Kidney capillary endothelial cell (primary cell): ENCODE measurements around the gene AJAP1.
"Not testable (repeated sequence)": the region's sequence is repeated elsewhere in the genome, so short reads cannot be mapped to it uniquely, and the experiment has no call there.

ENCODE experiments used
- DNase-seq: peaks from one replicate; pipeline ENCODE4 v3.0.0-alpha.2; 2018; ENCODE audit warnings: low spot score

AJAP1 gene

GRCh38 chr1:4653796-4654725 lies at the start of gene AJAP1:
Gene AJAP1, plus strand, starts transcription at chr1:4654609. Its CDS starts 817 bp downstream, at chr1:4655426.
- DNase-seq: no peak

DNA sequence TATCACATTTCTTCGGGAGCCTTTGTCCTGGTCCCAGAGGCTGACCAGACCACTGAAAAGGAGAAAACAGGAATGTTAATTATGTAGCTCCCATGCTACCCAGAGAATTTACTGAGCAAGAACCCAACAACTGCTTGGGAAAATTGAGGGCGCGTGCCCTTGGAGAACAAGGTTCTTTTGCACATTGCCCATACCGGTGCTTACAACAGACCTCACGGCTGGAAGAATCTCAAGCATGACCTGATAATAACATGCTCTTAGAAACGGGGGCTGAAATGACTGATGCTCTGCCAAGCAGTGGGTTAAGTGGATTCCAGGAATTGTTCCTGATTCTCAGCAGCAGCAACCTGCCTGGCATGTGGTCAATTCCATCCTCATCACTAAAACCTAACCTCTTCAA lies 49.3 kb upstream of the AJAP1 start:
- DNase-seq: no peak

- no peak for DNase-seq
These were observed 42.7 kb upstream of the AJAP1 start for GRCh38 chr1:4611563-4612341.

GRCh38 chr1:4612991-4613390 lies 41.4 kb upstream of the AJAP1 start:
- DNase-seq: no peak

DNA sequence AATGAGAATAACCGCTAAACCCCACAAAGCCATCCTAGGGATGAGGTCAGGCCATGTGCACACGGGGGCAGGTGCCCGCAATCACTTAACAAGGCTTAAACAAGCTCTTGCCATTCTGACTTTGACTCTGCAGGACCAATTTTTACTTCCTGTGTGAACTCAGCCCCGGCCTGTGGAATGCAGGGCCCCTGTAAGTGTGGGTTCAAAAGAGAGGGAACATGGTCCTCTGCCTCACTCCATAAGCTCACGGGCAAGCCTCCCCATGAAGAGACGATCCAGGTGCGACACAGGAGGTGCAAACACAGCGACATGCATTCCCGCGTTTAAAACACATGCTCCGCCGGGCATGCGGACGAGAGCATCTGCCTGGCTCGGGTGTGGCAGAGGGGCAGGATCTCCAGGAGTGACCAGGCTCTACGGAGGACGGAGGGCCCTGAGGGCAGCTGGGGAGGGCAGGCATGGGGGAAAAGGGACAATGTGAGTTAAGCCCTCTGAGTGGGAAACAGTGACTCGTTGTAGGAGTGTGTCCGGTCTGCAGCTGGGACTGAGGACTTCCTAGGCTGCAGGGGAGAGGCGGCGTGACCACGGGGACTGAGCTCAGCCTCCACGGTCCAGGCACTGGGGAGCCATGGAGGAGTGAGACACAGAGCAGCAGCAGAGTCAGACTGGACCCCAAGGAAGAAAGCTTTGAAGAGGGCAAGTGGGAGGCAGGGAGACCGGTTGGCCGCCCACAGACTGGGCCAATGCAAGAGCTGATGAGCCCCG lies 40.6 kb upstream of the AJAP1 start:
- DNase-seq: no peak

GRCh38 chr1:4614371-4615137 lies 39.9 kb upstream of the AJAP1 start:
- DNase-seq: no peak

DNA sequence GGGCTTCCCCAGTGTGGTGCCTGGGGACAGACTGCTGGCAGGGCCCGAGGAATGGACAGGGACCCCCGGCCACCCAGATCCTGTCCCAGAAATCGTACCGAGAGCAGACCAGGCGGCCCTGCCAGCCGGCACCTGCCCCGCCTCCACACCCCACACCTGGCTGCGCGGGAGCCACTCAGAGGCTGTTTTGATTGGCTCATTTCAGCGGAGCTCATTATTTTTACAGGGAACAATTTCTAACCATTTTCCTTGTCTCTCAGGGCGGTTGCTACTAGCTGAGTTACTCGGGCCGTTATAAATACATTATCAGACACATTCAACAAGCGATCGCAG lies 39.3 kb upstream of the AJAP1 start:
- DNase-seq: no peak

- DNase-seq: no peak
These were observed 38.9 kb upstream of the AJAP1 start for GRCh38 chr1:4615501-4615900.

- no peak for DNase-seq
These were observed 37.5 kb upstream of the AJAP1 start for GRCh38 chr1:4616831-4617465.

DNA sequence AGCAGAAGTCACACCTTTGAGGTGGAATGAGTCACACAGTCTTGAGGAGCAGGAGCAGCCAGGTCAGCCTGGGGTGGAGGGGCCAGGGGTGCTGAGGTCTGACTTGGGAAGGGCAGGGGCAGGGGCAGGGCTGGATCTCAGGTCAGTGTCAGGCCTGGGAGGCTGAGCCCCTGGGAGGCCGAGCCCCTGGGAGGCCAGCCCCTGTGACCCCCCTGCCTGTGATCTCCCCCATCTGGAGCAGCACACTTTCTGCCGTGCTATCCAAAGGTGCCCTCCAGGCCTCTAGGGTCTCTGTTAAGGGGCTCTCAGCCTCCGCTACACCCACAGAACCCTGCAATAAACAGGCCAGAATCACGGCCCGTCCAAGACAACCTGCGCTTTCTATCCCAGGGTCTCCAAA lies 36.9 kb upstream of the AJAP1 start:
- no peak for DNase-seq

GRCh38 chr1:4618827-4619226 lies 35.6 kb upstream of the AJAP1 start:
- DNase-seq: not testable (repeated sequence)

- no peak for DNase-seq
These were observed 32.8 kb upstream of the AJAP1 start for GRCh38 chr1:4621646-4622045.

DNA sequence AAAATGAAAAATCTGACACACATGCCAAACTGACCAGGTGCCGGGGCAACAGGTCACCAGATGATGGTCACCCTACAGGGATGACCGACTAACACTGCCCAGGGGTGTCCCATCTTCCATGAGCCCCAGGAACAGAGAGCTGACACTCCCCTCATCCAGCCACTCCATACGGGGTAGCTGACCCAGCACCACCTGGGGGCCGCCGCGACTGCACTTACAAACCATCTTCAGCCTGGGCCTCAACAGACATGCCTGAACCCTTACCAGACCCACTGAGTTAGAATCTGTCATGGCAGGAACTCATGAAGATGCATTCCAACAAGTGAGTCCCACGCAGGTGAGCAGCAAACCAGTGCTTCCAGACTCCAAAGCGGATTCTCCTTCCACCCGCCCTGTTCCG lies 31.6 kb upstream of the AJAP1 start:
- DNase-seq: no peak

DNA sequence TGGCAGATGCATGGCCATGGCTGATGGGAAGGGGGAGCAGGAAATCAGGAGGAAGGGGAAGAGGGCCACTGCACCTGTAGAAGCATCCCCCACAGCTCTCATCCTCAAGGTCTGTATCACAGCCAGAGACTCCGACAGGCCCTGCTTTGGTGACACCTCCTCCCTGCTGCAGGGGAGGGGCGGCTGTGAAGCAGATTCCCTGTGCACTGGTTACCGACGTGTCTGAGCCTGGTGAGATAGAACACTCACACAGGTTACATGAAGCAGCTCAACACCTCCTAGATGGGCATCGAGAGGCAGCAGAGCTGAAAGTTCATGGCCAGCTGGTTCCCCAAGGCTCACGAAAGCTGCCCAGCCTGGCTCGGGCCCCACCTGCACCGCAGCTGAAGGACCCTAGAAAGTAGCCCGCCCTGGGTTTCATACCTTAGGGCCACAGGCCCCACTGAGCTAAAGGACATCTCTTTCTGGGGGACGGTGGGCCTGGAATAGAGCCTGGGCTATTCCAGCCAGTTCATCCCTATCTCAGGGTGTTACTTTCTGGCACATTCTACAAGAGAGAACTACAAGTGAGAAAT lies 30.2 kb upstream of the AJAP1 start:
- no peak for DNase-seq

- no peak for DNase-seq
These were observed 29.6 kb upstream of the AJAP1 start for GRCh38 chr1:4624801-4625200.

- DNase-seq: no peak
These were observed 28.3 kb upstream of the AJAP1 start for GRCh38 chr1:4626061-4626460.

DNA sequence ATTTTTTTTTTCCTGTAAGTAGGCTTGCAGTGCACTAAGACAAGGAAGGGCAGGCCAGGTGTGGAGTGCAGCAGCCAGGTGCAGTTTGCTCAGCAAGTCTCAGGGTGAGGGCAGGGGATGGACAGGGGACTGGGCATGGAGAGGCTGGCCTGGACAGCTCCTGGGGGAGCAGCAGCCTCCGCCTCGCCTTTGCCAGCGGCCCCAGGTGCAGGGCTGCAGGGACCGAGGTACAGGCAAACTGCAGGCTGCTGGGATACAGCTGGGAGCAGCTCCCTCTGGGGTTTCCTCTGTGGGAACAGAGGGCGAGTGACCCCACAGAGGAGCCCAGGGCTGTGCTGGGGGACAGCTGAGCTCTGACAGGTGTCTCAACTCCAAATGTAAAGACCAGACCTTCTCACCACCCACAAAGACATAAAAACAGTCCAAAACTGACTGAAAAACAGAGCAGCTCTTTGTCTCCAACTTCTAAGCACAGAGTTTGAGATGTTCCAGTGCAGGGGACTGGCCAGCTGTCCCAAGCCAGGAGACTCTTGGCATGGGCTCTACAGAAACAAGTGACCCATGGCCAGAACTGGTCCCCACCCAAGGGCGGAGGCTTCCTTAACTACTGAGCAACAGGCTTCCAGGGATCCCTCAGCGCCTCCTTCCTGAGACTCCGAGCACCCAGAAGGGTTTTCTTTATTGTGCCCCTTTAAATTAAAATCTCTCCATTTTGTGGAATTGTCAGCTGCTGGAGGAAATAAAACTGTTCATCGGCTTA lies 27.7 kb upstream of the AJAP1 start:
- no peak for DNase-seq

DNA sequence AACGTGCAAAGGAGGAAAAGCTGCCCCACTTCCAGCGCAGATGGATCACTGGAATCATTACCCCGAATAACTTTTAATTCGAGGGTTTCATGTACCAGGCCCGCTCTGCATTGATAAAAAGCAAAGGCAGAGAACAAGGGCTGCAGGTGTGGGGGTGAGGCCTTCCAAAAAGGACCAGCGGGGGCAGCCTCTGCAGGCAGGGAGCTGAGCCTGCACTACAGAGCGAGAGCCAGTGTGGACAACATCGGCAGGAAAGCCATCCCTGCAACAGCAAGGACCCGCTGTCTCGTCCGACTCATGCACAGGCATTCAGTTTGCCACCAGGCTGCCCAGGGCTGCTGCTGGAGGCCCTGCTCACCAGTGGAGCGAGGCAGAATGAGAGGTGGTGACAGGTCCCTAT lies 27.1 kb upstream of the AJAP1 start:
- DNase-seq: no peak

DNA sequence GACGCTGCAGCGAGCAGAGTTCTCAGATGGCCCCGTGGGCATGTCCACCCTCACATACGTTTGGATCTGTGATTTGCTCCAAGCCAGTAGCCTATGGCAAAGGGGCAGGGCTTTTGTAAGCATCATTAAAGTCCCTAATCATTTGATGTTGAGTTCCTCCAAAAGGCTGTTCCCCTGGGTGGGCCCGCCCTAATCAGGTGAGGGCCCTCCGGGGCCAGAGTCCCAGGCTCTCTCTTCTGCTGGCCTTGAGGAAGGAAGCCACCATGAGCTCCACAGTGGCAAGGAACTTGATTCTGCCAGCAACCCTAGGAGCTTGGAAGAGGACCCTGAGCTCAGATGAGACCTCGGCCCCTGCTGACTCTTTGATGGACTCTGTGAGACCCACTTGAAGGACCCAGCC lies 25.4 kb upstream of the AJAP1 start:
- DNase-seq: no peak

GRCh38 chr1:4630561-4630960 lies 23.8 kb upstream of the AJAP1 start:
- no peak for DNase-seq
